PC-3 (cell line): Measurements from ENCODE around the gene DPY19L3. TPM values are rescaled to one million over a fixed set of nuclear protein-coding genes. Genes with fewer than 3 reads are reported as not detected.
"Not testable (repeated sequence)": the region's sequence is repeated elsewhere in the genome, so short reads cannot be mapped to it uniquely, and the experiment has no call there.

ENCODE experiments used
- ATAC-seq: fragments of 200-7000 bp; cut with Tn5 transposase; 2 replicates; pipeline ENCODE4 v1.9.1; 2020; ENCODE audit warnings: mild to moderate bottlenecking, moderate library complexity
- BruUV-seq: library from RNA; stranded (reverse); fragments of 400-500 nt; replicated peaks from 2 replicates; lab custom pipeline; 2021; lab: Mats Ljungman, UMichigan
- CTCF ChIA-PET: fragments of 300-600 bp; sonication (Branson Sonifier 250); formaldehyde crosslinking; loops from one replicate; lab custom pipeline; 2022; ENCODE audit warnings: antibody characterized with exemption; lab: Charles Lee
- POLR2A ChIA-PET: fragments of 300-600 bp; sonication (Branson Sonifier 250); formaldehyde crosslinking; loops from one replicate; lab custom pipeline; 2022; ENCODE audit warnings: antibody characterized with exemption; ENCODE audit not compliant: unreplicated experiment; lab: Charles Lee
- DNase-seq: peaks from one replicate; pipeline ENCODE4 v3.0.0-alpha.2; 2015
- H2AFZ ChIP-seq: fragments of 300-600 bp; sonication (generic); 2 replicates; pipeline ENCODE4 v1.6.0; 2016; ENCODE audit warnings: antibody characterized with exemption, low read length
- H3F3A ChIP-seq: fragments of 300-600 bp; sonication (generic); one replicate; pipeline ENCODE4 v1.6.0; 2017; ENCODE audit warnings: antibody characterized with exemption, low read length, control low read depth, mild to moderate bottlenecking; ENCODE audit not compliant: unreplicated experiment
- H3K27ac ChIP-seq: fragments of 300-600 bp; sonication (generic); 2 replicates; pipeline ENCODE4 v1.5.1; 2016; ENCODE audit warnings: mild to moderate bottlenecking, low read length
- H3K27me3 ChIP-seq: fragments of 300-600 bp; sonication (generic); 2 replicates; pipeline ENCODE4 v1.6.1; 2016; ENCODE audit warnings: low read length, mixed read lengths
- H3K36me3 ChIP-seq: fragments of 300-600 bp; sonication (generic); 2 replicates; pipeline ENCODE4 v1.6.1; 2016; ENCODE audit warnings: low read depth, mixed run types, low read length, mixed read lengths
- H3K4me1 ChIP-seq: fragments of 300-600 bp; sonication (generic); 2 replicates; pipeline ENCODE4 v1.5.1; 2016; ENCODE audit warnings: low read length; ENCODE audit not compliant: insufficient read depth
- H3K4me2 ChIP-seq: fragments of 300-600 bp; sonication (generic); 2 replicates; pipeline ENCODE4 v1.6.0; 2016; ENCODE audit warnings: low read length
- H3K4me3 ChIP-seq: fragments of 300-600 bp; sonication (generic); 2 replicates; pipeline ENCODE4 v1.5.1; 2016; ENCODE audit warnings: mild to moderate bottlenecking, low read length, mixed read lengths
- H3K79me2 ChIP-seq: fragments of 300-600 bp; sonication (generic); 2 replicates; pipeline ENCODE4 v1.6.1; 2017; ENCODE audit warnings: low read length, mixed read lengths
- H3K9ac ChIP-seq: fragments of 300-600 bp; sonication (generic); 2 replicates; pipeline ENCODE4 v1.6.0; 2016; ENCODE audit warnings: mild to moderate bottlenecking, low read length
- H3K9me2 ChIP-seq: fragments of 300-600 bp; sonication (generic); replicated peaks from 2 replicates; pipeline ENCODE4 v1.6.1; 2016; ENCODE audit warnings: mixed run types, low read length, mixed read lengths
- H3K9me3 ChIP-seq: fragments of 300-600 bp; sonication (generic); 2 replicates; pipeline ENCODE4 v1.6.1; 2016; ENCODE audit warnings: low read length, mixed read lengths
- H4K20me1 ChIP-seq: fragments of 300-600 bp; sonication (generic); 2 replicates; pipeline ENCODE4 v1.6.1; 2016; ENCODE audit warnings: low read length, mixed read lengths
- EZH2 ChIP-seq: fragments of 300-600 bp; sonication (generic); IDR thresholded peaks from one replicate; pipeline ENCODE4 v1.6.1; 2017; ENCODE audit warnings: antibody characterized with exemption, mild to moderate bottlenecking, low read length; ENCODE audit not compliant: unreplicated experiment
- EZH2phosphoT487 ChIP-seq: fragments of 300-600 bp; sonication (generic); IDR thresholded peaks from 2 replicates; pipeline ENCODE4 v1.6.1; 2018; ENCODE audit warnings: mild to moderate bottlenecking, antibody characterized with exemption, low read length, borderline replicate concordance
- intact Hi-C: fragments of 100-400 bp; cut with micrococcal nuclease; formaldehyde crosslinking; loops from 2 replicates; pipeline ENCODE4 v1.9.0; 2023
- total RNA-seq: library from RNA; depleted of rRNA; stranded (reverse); fragments of >200 nt; gene quantifications from 2 replicates; pipeline ENCODE4 v1.2.3, GENCODE V29; 2014
- TF ChIP-seq, protein P1 (sequence below): fragments of 300-600 bp; sonication (generic); conservative IDR thresholded peaks from 2 replicates; pipeline ENCODE4 v1.5.1; 2017; ENCODE audit warnings: antibody characterized with exemption, low read depth, mild to moderate bottlenecking, low read length

The DPY19L3 gene
- total RNA-seq, 1 experiment from 2014 or later, result 4.4 TPM

DNA sequence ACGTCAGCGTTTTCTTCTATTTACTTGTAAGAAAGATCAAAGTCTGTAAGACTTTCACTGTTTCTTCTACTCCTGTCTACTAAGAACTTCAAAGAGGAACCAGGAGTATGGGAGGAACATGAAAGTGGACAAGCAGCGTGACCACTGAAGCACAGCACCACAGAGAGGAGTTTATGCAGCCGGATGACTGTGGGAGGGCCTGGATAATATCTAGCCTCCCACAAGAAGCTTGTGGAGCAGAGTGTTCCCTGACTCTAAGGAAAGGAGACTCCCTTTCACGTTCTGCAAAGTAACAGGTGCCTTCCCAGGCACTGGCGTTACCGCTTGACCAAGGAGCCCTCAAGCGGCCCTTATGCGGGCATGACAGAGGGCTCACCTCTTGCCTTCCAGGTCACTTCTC, 91.8 kb downstream of the DPY19L3 start:
- TF ChIP-seq EZH2phosphoT487, result no peak
- TF ChIP-seq, protein P1, sequence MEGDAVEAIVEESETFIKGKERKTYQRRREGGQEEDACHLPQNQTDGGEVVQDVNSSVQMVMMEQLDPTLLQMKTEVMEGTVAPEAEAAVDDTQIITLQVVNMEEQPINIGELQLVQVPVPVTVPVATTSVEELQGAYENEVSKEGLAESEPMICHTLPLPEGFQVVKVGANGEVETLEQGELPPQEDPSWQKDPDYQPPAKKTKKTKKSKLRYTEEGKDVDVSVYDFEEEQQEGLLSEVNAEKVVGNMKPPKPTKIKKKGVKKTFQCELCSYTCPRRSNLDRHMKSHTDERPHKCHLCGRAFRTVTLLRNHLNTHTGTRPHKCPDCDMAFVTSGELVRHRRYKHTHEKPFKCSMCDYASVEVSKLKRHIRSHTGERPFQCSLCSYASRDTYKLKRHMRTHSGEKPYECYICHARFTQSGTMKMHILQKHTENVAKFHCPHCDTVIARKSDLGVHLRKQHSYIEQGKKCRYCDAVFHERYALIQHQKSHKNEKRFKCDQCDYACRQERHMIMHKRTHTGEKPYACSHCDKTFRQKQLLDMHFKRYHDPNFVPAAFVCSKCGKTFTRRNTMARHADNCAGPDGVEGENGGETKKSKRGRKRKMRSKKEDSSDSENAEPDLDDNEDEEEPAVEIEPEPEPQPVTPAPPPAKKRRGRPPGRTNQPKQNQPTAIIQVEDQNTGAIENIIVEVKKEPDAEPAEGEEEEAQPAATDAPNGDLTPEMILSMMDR, result no peak
- no peaks in the 10 kb centered on the region for H3K79me2 ChIP-seq
- H3K36me3 ChIP-seq, result no peaks in the 10 kb centered on the region
- no peak overlapping the region for H3K4me2 ChIP-seq
- no TSS peak for BruUV-seq
- H3F3A ChIP-seq, result no peaks in the 10 kb centered on the region
- no peak for ATAC-seq
- H3K4me1 ChIP-seq, result no peaks in the 10 kb centered on the region
- H3K9me2 ChIP-seq, result no peaks in the 10 kb centered on the region
- POLR2A ChIA-PET, result no interaction called here
- H3K27ac ChIP-seq, result no peak overlapping the region
- H2AFZ ChIP-seq, result no peak overlapping the region
- no peaks in the 10 kb centered on the region for H3K27me3 ChIP-seq
- CTCF ChIA-PET, result no interaction called here
- no peak overlapping the region for H3K4me3 ChIP-seq
- intact Hi-C loops, result no loop called here
- DNase-seq, result no peak
- H3K9ac ChIP-seq, result no peak overlapping the region
- H3K9me3 ChIP-seq, result no peaks in the 10 kb centered on the region
- H4K20me1 ChIP-seq, result no peaks in the 10 kb centered on the region

GRCh38 chr19:32498648-32499200, 93.2 kb downstream of the DPY19L3 start:
- intact Hi-C loops, result no loop called here
- no peak overlapping the region for H3K9ac ChIP-seq
- no peaks in the 10 kb centered on the region for H3K27me3 ChIP-seq
- ChIA-PET CTCF (no interaction called here), POLR2A (no interaction called here)
- H3K9me3 ChIP-seq, result no peaks in the 10 kb centered on the region
- no peaks in the 10 kb centered on the region for H3F3A ChIP-seq
- DNase-seq (no peak), ATAC-seq (no peak)
- H3K4me2 ChIP-seq, result no peak overlapping the region
- H3K27ac ChIP-seq, result no peak overlapping the region
- H4K20me1 ChIP-seq, result no peaks in the 10 kb centered on the region
- H3K9me2 ChIP-seq, result no peaks in the 10 kb centered on the region
- no peak overlapping the region for H2AFZ ChIP-seq
- TF ChIP-seq EZH2 (no peak), EZH2phosphoT487 (no peak)
- TF ChIP-seq, protein P1, result no peak
- H3K79me2 ChIP-seq, result no peaks in the 10 kb centered on the region
- no peak overlapping the region for H3K4me3 ChIP-seq
- no TSS peak for BruUV-seq
- no peaks in the 10 kb centered on the region for H3K4me1 ChIP-seq
- no peaks in the 10 kb centered on the region for H3K36me3 ChIP-seq

DNA sequence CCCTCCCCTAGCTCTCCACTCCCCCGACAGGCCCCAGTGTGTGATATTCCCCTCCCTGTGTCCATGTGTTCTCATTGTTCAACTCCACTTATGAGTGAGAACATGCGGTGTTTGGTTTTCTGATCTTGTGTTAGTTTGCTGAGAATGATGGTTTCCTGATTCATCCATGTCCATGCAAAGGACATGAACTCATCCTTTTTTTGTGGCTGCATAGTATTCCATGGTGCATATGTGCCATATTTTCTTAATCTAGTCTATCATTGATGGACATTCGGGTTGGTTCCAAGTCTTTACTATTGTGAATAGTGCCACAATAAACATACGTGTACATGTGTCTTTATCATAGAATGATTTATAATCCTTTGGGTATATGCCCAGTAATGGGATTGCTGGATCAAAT, 106.9 kb downstream of the DPY19L3 start:
- H3K36me3 ChIP-seq, H3K27me3 ChIP-seq, ATAC-seq, intact Hi-C loops, BruUV-seq, H3K9me2 ChIP-seq, H3K27ac ChIP-seq, H3K9me3 ChIP-seq, CTCF ChIA-PET, H3K79me2 ChIP-seq, H4K20me1 ChIP-seq, H3K4me2 ChIP-seq, H3K4me1 ChIP-seq, H3F3A ChIP-seq, H3K9ac ChIP-seq, DNase-seq, H3K4me3 ChIP-seq, POLR2A ChIA-PET, H2AFZ ChIP-seq: not testable (repeated sequence)
